H9 (cell line): Measurements from ENCODE around the gene FANCC. TPM values are rescaled to one million over a fixed set of nuclear protein-coding genes. Genes with fewer than 3 reads are reported as not detected.

Source experiments
- DNase-seq: peaks from one replicate; pipeline ENCODE4 v3.0.0-alpha.2; 2017
- H2AFZ ChIP-seq: one replicate; pipeline ENCODE4 v1.6.1; 2013; ENCODE audit warnings: mild to moderate bottlenecking, low read length, control low read depth, moderate library complexity
- H2AK5ac ChIP-seq: 2 replicates; pipeline ENCODE4 v1.6.1; 2013; ENCODE audit warnings: low read length, control low read depth, mixed read lengths; ENCODE audit not compliant: insufficient read length
- H2BK120ac ChIP-seq: one replicate; pipeline ENCODE4 v1.6.1; 2013; ENCODE audit warnings: low read depth, mild to moderate bottlenecking, low read length, control low read depth, inconsistent platforms; ENCODE audit not compliant: poor library complexity, severe bottlenecking
- H2BK12ac ChIP-seq: 2 replicates; pipeline ENCODE4 v1.6.1; 2013; ENCODE audit warnings: low read length, control low read depth, mixed read lengths, low read depth; ENCODE audit not compliant: insufficient read length
- H2BK15ac ChIP-seq: 2 replicates; pipeline ENCODE4 v1.6.1; 2013; ENCODE audit warnings: low read depth, low read length, control low read depth
- H2BK20ac ChIP-seq: one replicate; pipeline ENCODE4 v1.6.1; 2013; ENCODE audit warnings: low read depth, mild to moderate bottlenecking, low read length, control low read depth, inconsistent platforms; ENCODE audit not compliant: poor library complexity, severe bottlenecking
- H2BK5ac ChIP-seq: 2 replicates; pipeline ENCODE4 v1.6.1; 2013; ENCODE audit warnings: low read length, control low read depth, mixed read lengths; ENCODE audit not compliant: insufficient read length
- H3K14ac ChIP-seq: 2 replicates; pipeline ENCODE4 v1.6.1; 2013; ENCODE audit warnings: low read length, control low read depth; ENCODE audit not compliant: insufficient read depth
- H3K18ac ChIP-seq: 2 replicates; pipeline ENCODE4 v1.6.1; 2013; ENCODE audit warnings: low read depth, mild to moderate bottlenecking, mixed read lengths, low read length, control low read depth; ENCODE audit not compliant: insufficient read length
- H3K23ac ChIP-seq: 2 replicates; pipeline ENCODE4 v1.6.1; 2013; ENCODE audit warnings: low read length, control low read depth, mixed read lengths, low read depth; ENCODE audit not compliant: insufficient read length
- H3K23me2 ChIP-seq: 2 replicates; pipeline ENCODE4 v1.6.1; 2013; ENCODE audit warnings: low read depth, mild to moderate bottlenecking, mixed read lengths, low read length, control low read depth; ENCODE audit not compliant: insufficient read length, poor library complexity, severe bottlenecking
- H3K27ac ChIP-seq: 2 replicates; pipeline ENCODE4 v1.5.1; 2013; ENCODE audit warnings: low read length, control low read depth, mixed read lengths, low read depth; ENCODE audit not compliant: insufficient read length
- H3K27me3 ChIP-seq: 2 replicates; pipeline ENCODE4 v1.6.1; 2013; ENCODE audit warnings: low read length, control low read depth, inconsistent platforms; ENCODE audit not compliant: insufficient read depth
- H3K4ac ChIP-seq: 2 replicates; pipeline ENCODE4 v1.6.1; 2013; ENCODE audit warnings: low read depth, mild to moderate bottlenecking, control low read depth, inconsistent platforms, low read length, moderate library complexity
- H3K4me1 ChIP-seq: 2 replicates; pipeline ENCODE4 v1.6.1; 2013; ENCODE audit warnings: low read length, control low read depth, inconsistent platforms; ENCODE audit not compliant: insufficient read depth
- H3K4me2 ChIP-seq: 2 replicates; pipeline ENCODE4 v1.6.1; 2013; ENCODE audit warnings: low read length, control low read depth, mixed read lengths; ENCODE audit not compliant: insufficient read length, insufficient read depth
- H3K56ac ChIP-seq: 2 replicates; pipeline ENCODE4 v1.6.1; 2013; ENCODE audit warnings: low read depth, mild to moderate bottlenecking, mixed read lengths, low read length, control low read depth; ENCODE audit not compliant: insufficient read length
- H3K79me1 ChIP-seq: 2 replicates; pipeline ENCODE4 v1.6.1; 2013; ENCODE audit warnings: low read depth, mild to moderate bottlenecking, moderate library complexity, low read length, control low read depth, inconsistent platforms; ENCODE audit not compliant: insufficient read depth, poor library complexity, severe bottlenecking
- H3K79me2 ChIP-seq: 2 replicates; pipeline ENCODE4 v1.6.1; 2013; ENCODE audit warnings: low read length, control low read depth, inconsistent platforms; ENCODE audit not compliant: insufficient read depth
- H3K9ac ChIP-seq: 2 replicates; pipeline ENCODE4 v1.6.1; 2013; ENCODE audit warnings: low read length, control low read depth, mixed read lengths; ENCODE audit not compliant: insufficient read length; ENCODE audit errors: extremely low read depth
- H3K9me3 ChIP-seq: one replicate; pipeline ENCODE4 v1.6.1; 2013; ENCODE audit warnings: low read depth, low read length, inconsistent platforms; ENCODE audit not compliant: control insufficient read depth
- H3T11ph ChIP-seq: one replicate; pipeline ENCODE4 v1.6.1; 2013; ENCODE audit warnings: mild to moderate bottlenecking, low read length, control low read depth, inconsistent platforms
- H4K20me1 ChIP-seq: one replicate; pipeline ENCODE4 v1.6.1; 2013; ENCODE audit not compliant: control insufficient read depth, insufficient read length, insufficient read depth
- H4K5ac ChIP-seq: 2 replicates; pipeline ENCODE4 v1.6.1; 2013; ENCODE audit warnings: low read depth, mild to moderate bottlenecking, mixed read lengths, low read length, control low read depth; ENCODE audit not compliant: insufficient read length
- H4K8ac ChIP-seq: replicated peaks from 2 replicates; pipeline ENCODE4 v1.6.1; 2013; ENCODE audit warnings: low read length, control low read depth, mixed read lengths, low read depth; ENCODE audit not compliant: insufficient read length
- H4K91ac ChIP-seq: 2 replicates; pipeline ENCODE4 v1.6.1; 2013; ENCODE audit warnings: low read depth, mild to moderate bottlenecking, moderate library complexity, mixed read lengths, low read length, control low read depth; ENCODE audit not compliant: insufficient read length
- H3K27ac Mint-ChIP-seq, 3 experiments: 2 replicates in 2 of 3; 3 replicates in 1 of 3; pipeline ENCODE4 v1.8.0; 2020 to 2021; ENCODE audit warnings: mixed read lengths in 3 of 3, mild to moderate bottlenecking in 1 of 3, moderate library complexity in 1 of 3
- H3K27me3 Mint-ChIP-seq: 2 replicates; pipeline ENCODE4 v1.8.0; 2021; ENCODE audit warnings: low read depth, mild to moderate bottlenecking, moderate library complexity, mixed read lengths
- H3K36me3 Mint-ChIP-seq, 3 experiments: 2 replicates in 2 of 3; 3 replicates in 1 of 3; pipeline ENCODE4 v1.8.0; 2020 to 2021; ENCODE audit warnings: low read depth in 3 of 3, mixed read lengths in 3 of 3; ENCODE audit not compliant: insufficient read depth in 1 of 3
- H3K4me1 Mint-ChIP-seq, 2 experiments: 2 replicates each; pipeline ENCODE4 v1.8.0; 2020; ENCODE audit warnings: mixed read lengths in 2 of 2
- H3K4me3 Mint-ChIP-seq, 2 experiments: 2 replicates in 1 of 2; 3 replicates in 1 of 2; pipeline ENCODE4 v1.8.0; 2020 to 2021; ENCODE audit warnings: mild to moderate bottlenecking in 2 of 2, mixed read lengths in 2 of 2, moderate library complexity in 1 of 2
- H3K9me3 Mint-ChIP-seq, 2 experiments: 2 replicates in 1 of 2; 3 replicates in 1 of 2; pipeline ENCODE4 v1.8.0; 2020; ENCODE audit warnings: mild to moderate bottlenecking in 2 of 2, mixed read lengths in 2 of 2, moderate library complexity in 1 of 2
- WGBS: extraction: QIAGEN DNeasy Blood & Tissue Kit; methylation state at CpG from one replicate; pipeline ENCODE4 v1.1.7; 2013; ENCODE audit warnings: missing lambda C conversion rate, low lambda C conversion rate, mixed read lengths; ENCODE audit not compliant: insufficient read length; ENCODE audit errors: extremely low coverage; 5-methylcytosine and 5-hydroxymethylcytosine counted together
- total RNA-seq: library from RNA; stranded (reverse); gene quantifications from 2 replicates; pipeline ENCODE4 v1.2.1, GENCODE V29; 2021
- TF ChIP-seq, protein P1 (sequence below): fragments of 200-600 bp; sonication (generic); conservative IDR thresholded peaks from 3 replicates; pipeline ENCODE4 v1.8.0; 2021; ENCODE audit warnings: antibody characterized with exemption, mild to moderate bottlenecking

FANCC gene
- total RNA-seq, 1 experiment from 2014 or later: 14.6 TPM

GRCh38 chr9:95211028-95211427 lies 106.5 kb downstream of the FANCC start:
- Histone ChIP-seq H2BK20ac (no peak overlapping the region), H2BK120ac (no peak overlapping the region), H2AK5ac (no peak overlapping the region), H2BK12ac (no peak overlapping the region), H4K20me1 (no peaks in the 10 kb centered on the region), H4K5ac (no peak overlapping the region), H3K4ac (no peak overlapping the region), H4K8ac (no peak overlapping the region), H2BK15ac (no peak overlapping the region), H3K23me2 (no peaks in the 10 kb centered on the region), H3K4me1 (peaks cover 10% of the 10 kb centered on the region; the same call in 1 of the 2 replicates), H3K79me2 (no peaks in the 10 kb centered on the region), H3K4me2 (no peak overlapping the region), H3K79me1 (no peaks in the 10 kb centered on the region), H3K18ac (no peak overlapping the region), H3K56ac (no peak overlapping the region), H3K14ac (no peak overlapping the region), H3K9ac (no peak overlapping the region), H3K23ac (no peak overlapping the region), H3K27ac (no peak overlapping the region), H4K91ac (no peak overlapping the region), H3K27me3 (no peaks in the 10 kb centered on the region), H3T11ph (no peak overlapping the region), H3K9me3 (no peaks in the 10 kb centered on the region), H2BK5ac (no peak overlapping the region), H2AFZ (no peak overlapping the region)
- Mint-ChIP-seq H3K27ac (no peak overlapping the region), H3K36me3 (no peaks in the 10 kb centered on the region), H3K4me3 (no peak overlapping the region), H3K4me1 (peaks cover 12 to 18% of the 10 kb centered on the region in 2 experiments), H3K9me3 (no peaks in the 10 kb centered on the region), H3K27me3 (no peaks in the 10 kb centered on the region)
- WGBS: no CpG with 5 or more reads among the region's 1 CpG
- DNase-seq: no peak
- TF ChIP-seq, protein P1, sequence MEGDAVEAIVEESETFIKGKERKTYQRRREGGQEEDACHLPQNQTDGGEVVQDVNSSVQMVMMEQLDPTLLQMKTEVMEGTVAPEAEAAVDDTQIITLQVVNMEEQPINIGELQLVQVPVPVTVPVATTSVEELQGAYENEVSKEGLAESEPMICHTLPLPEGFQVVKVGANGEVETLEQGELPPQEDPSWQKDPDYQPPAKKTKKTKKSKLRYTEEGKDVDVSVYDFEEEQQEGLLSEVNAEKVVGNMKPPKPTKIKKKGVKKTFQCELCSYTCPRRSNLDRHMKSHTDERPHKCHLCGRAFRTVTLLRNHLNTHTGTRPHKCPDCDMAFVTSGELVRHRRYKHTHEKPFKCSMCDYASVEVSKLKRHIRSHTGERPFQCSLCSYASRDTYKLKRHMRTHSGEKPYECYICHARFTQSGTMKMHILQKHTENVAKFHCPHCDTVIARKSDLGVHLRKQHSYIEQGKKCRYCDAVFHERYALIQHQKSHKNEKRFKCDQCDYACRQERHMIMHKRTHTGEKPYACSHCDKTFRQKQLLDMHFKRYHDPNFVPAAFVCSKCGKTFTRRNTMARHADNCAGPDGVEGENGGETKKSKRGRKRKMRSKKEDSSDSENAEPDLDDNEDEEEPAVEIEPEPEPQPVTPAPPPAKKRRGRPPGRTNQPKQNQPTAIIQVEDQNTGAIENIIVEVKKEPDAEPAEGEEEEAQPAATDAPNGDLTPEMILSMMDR: no peak
